ENCODE measurements around the gene FAM174A.

The FAM174A gene

DNA sequence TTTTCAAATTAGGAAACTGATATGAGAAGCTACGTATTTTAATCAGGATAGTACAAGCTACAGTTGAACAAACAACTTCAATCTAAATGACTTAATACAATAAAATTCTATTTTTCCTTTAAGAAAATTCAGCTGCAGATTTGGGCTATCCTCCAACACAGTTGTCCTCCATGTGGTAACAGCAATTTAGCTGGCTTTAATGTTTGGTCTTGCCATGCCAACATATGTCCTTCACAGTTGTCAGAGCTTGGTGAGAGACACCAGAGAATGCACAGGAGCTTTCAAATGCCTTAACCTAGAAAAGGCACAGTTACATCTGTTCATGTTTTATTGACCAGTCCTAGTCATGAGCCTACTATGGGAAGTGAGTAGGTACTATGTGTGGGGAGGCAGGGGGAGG lies 10.8 kb downstream of the FAM174A start:
- no peaks in the 10 kb centered on the region for H3K36me3 ChIP-seq (replicated peaks)
- in situ Hi-C loops (cut with MboI; ENCODE audit: low sequenced_read_pairs) = no loop called here
- no peak for DNase-seq (ENCODE audit: low spot score in 2 of 2)

DNA sequence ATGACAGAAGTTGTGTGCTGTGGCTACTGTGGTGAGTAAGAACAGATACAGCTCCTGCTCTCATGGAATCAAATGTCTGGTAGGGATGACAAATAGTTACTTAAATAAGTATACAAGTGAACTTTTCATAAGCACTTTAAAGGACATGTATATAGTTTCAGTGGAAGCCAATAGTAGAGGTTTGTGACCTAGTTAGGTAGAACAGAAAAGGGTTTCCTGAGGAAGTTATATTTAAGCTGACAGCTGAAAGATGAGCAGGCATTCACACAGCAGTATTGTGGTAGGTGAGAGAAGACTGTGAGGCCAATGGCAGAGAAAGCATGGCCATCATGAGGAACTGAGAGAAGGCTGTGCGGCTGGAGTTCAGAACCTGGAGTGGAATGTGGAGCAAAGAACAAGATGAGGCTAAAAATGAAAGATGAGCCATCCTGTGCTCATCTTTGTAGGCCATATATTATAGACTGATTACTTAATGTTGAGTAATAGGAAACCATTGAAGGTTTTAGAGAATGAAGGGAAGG lies 15.4 kb downstream of the FAM174A start:
- no peak for DNase-seq (ENCODE audit: low spot score in 2 of 2)
- no peaks in the 10 kb centered on the region for H3K27me3 ChIP-seq (ENCODE audit: low read depth)
- no peaks in the 10 kb centered on the region for H3K36me3 ChIP-seq (replicated peaks)
- H3K4me3 ChIP-seq = no peak overlapping the region
- no peaks in the 10 kb centered on the region for H3K9me3 ChIP-seq
- H3K4me1 ChIP-seq = 0 out of 2 replicates have a peak, but pooled peaks cover 6% of the 10 kb centered on the region
- in situ Hi-C loops (cut with MboI; ENCODE audit: low sequenced_read_pairs) = no loop called here

More for the DNA sequence above, 10.8 kb downstream of the FAM174A start:
- H3K27me3 ChIP-seq (ENCODE audit: low read depth) = no peaks in the 10 kb centered on the region
- no peaks in the 10 kb centered on the region for H3K4me1 ChIP-seq
- H3K4me3 ChIP-seq = no peak overlapping the region
- no peaks in the 10 kb centered on the region for H3K9me3 ChIP-seq

DNA sequence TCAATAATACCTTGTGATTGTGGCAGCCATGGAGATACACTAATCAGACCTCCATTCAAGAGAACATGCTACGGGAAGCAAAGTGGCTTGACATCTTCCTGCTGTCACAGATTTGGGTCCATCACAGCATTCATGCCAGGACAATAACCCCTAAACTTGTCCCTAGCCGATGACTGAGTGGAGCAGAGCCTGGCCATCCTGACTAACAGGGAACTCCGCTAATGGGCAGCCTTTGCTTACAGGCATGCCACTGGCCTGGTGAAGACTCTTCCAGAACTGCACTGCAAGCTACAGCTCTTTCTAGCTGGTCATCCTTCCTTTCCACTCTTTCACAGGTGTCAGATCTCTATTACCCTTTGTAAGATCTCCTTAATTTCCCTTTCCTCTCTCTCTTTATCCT lies 16.0 kb downstream of the FAM174A start:
- H3K36me3 ChIP-seq (replicated peaks) = no peaks in the 10 kb centered on the region
- no peaks in the 10 kb centered on the region for H3K27me3 ChIP-seq (ENCODE audit: low read depth)
- H3K9me3 ChIP-seq = no peaks in the 10 kb centered on the region
- in situ Hi-C loops (cut with MboI; ENCODE audit: low sequenced_read_pairs) = no loop called here
- 0 out of 2 replicates have a peak, but pooled peaks cover 6% of the 10 kb centered on the region for H3K4me1 ChIP-seq
- no peak for DNase-seq (ENCODE audit: low spot score in 2 of 2)
- no peak overlapping the region for H3K4me3 ChIP-seq

DNA sequence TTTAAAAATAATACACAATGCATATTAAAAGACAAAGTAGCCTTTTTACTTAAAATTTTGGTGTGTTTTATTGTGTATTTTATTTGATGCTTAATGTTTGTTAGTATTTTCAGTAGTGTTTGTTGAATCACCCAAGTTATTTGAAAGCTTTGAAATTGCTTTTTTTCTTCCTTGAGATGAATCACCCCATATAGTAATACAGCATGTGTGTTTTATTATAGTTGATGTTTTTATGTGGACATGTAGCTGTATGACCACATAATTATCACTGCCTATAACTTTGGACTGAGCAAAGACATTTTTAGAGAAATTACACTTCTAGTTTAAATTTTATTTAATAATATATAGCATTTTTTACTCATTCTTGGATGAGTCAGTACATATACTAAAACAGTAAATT lies 18.0 kb downstream of the FAM174A start:
- Histone ChIP-seq H3K9me3 (no peaks in the 10 kb centered on the region), H3K36me3 (replicated peaks) (no peaks in the 10 kb centered on the region), H3K4me1 (0 out of 2 replicates have a peak, but pooled peaks cover 6% of the 10 kb centered on the region), H3K27me3 (ENCODE audit: low read depth) (no peaks in the 10 kb centered on the region), H3K4me3 (no peak overlapping the region)
- in situ Hi-C loops (cut with MboI; ENCODE audit: low sequenced_read_pairs) = no loop called here
- DNase-seq (ENCODE audit: low spot score in 2 of 2) = no peak

DNA sequence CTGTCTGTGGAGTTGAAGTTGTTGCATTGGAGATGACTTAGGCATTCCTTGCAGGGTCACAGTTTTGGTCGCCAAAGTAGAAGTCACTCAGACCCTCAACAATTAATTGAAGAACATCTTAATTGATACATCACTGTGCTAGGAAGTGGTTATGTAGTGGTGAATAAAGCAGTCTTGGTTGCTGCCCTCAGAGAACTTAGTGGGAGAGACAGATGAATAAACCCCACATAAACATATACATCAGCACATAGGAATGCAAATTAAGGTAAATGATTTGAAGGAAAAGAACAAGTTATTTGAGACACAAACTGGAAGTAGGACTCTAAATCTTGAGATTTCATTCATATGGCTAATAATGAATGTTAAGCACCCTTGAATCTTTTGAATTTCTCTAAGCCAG lies 25.7 kb downstream of the FAM174A start:
- in situ Hi-C loops (cut with MboI; ENCODE audit: low sequenced_read_pairs) = no loop called here
- DNase-seq (ENCODE audit: low spot score in 2 of 2) = peak in 1 of 2 experiments; percentile 17
- H3K36me3 ChIP-seq (replicated peaks) = no peaks in the 10 kb centered on the region
- H3K4me3 ChIP-seq = no peak overlapping the region
- H3K27me3 ChIP-seq (ENCODE audit: low read depth) = no peaks in the 10 kb centered on the region
- no peaks in the 10 kb centered on the region for H3K4me1 ChIP-seq
- H3K9me3 ChIP-seq = no peaks in the 10 kb centered on the region

DNA sequence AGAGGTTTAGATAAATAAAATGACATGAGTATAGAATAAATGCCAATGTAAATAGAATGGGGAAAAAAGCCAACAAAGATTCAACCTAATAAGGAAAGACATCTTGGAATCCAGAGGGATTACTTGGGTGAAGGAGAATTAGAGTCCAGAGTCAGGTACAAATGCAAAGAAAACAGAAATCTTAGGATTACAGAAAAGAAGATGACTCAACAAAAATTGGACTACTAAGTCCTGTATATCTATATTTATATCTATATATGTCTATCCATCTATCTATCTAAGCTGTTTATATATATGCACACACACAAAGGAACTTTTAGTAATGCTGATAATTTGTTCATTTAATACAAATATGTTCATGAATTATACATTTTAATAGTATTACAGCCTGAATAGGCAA lies 27.6 kb downstream of the FAM174A start:
- no peak for DNase-seq (ENCODE audit: low spot score in 2 of 2)
- H3K27me3 ChIP-seq (ENCODE audit: low read depth) = no peaks in the 10 kb centered on the region
- in situ Hi-C loops (cut with MboI; ENCODE audit: low sequenced_read_pairs) = no loop called here

DNA sequence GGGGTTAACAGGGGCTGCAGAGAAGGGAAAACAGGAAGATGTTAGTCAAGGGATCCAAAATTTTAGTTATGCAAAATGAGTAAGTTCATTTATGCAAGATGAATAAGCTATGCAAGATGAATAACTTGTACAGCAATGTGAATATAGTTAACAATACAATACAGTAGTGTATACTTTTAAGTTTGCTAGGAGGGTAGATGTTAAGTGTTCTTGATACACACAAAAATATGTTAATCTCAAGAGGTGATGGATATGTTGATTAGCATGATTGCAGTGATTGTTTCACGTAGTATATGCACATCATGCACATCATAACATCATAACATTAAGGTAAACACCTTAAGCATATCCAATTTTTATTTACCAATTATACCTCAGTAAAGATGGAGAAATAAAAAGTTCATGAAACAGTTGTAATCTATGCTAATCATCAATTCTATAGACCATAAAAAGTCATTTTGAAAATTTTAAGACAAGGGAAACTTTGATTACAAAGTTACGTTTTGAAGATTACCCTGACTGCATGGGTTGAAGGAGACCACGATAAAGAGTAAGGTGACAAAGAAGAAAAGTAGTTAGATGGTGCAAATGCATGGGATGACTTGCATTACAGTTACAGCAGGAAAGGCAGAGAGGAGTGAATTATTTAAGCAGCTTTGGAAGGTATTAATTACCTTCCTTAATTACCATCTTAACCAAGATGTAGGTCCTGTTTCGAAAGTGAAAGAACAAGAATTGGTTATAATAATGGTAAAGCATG lies 31.4 kb downstream of the FAM174A start:
- in situ Hi-C loops (cut with MboI; ENCODE audit: low sequenced_read_pairs) = no loop called here
- Histone ChIP-seq H3K4me1 (no peaks in the 10 kb centered on the region), H3K4me3 (no peak overlapping the region), H3K27me3 (ENCODE audit: low read depth) (no peaks in the 10 kb centered on the region), H3K9me3 (no peaks in the 10 kb centered on the region), H3K36me3 (replicated peaks) (no peaks in the 10 kb centered on the region)
- DNase-seq (ENCODE audit: low spot score in 2 of 2) = no peak

More for the DNA sequence above, 27.6 kb downstream of the FAM174A start:
- no peaks in the 10 kb centered on the region for H3K4me1 ChIP-seq
- H3K9me3 ChIP-seq = no peaks in the 10 kb centered on the region
- H3K4me3 ChIP-seq = no peak overlapping the region
- no peaks in the 10 kb centered on the region for H3K36me3 ChIP-seq (replicated peaks)

DNA sequence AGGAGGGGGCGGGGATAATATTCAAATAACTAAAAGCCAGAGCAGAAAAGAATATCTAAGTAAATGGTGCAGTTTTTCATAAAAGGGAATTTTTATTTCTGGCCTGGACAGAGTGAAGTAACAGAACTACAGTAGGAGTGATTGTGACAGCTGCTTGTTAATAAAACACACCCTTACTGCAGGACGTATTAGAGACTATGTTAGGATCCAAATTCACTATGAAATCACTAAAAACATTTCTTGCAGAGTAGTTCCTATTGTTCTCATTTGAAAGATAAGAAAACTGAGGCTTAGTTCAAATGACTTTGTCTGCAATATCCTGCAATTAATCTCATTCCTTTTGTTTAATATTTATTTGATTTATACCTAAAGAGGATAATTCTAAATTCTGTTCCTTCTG lies 39.5 kb downstream of the FAM174A start:
- no peak for DNase-seq (ENCODE audit: low spot score in 2 of 2)

DNA sequence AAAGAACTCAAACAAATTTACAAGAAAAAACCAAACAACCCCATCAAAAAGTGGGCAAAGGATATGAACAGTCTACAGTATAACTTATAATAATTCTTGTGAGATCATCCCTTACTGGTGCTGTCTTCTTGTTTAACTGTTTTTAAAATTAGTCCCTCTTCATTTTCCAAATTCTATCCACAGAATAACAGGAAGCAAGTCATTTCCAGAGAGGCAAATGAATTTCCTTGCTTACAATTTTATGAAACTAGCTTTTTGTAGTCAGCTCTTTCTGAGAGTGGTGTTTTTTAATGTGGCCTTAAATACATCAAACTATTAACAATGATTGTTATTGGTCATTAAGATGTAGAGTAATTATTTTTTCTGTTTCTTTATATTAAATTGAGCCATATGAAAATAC lies 40.6 kb downstream of the FAM174A start:
- DNase-seq (ENCODE audit: low spot score in 2 of 2) = no peak
- no peaks in the 10 kb centered on the region for H3K36me3 ChIP-seq (replicated peaks)
- in situ Hi-C loops (cut with MboI; ENCODE audit: low sequenced_read_pairs) = no loop called here
- H3K4me3 ChIP-seq = no peak overlapping the region
- H3K27me3 ChIP-seq (ENCODE audit: low read depth) = no peaks in the 10 kb centered on the region
- no peaks in the 10 kb centered on the region for H3K4me1 ChIP-seq
- H3K9me3 ChIP-seq = no peaks in the 10 kb centered on the region

More for the DNA sequence above, 39.5 kb downstream of the FAM174A start:
- H3K27me3 ChIP-seq (ENCODE audit: low read depth) = no peaks in the 10 kb centered on the region
- no peaks in the 10 kb centered on the region for H3K9me3 ChIP-seq
- no peaks in the 10 kb centered on the region for H3K36me3 ChIP-seq (replicated peaks)
- in situ Hi-C loops (cut with MboI; ENCODE audit: low sequenced_read_pairs) = no loop called here
- no peaks in the 10 kb centered on the region for H3K4me1 ChIP-seq
- no peak overlapping the region for H3K4me3 ChIP-seq

DNA sequence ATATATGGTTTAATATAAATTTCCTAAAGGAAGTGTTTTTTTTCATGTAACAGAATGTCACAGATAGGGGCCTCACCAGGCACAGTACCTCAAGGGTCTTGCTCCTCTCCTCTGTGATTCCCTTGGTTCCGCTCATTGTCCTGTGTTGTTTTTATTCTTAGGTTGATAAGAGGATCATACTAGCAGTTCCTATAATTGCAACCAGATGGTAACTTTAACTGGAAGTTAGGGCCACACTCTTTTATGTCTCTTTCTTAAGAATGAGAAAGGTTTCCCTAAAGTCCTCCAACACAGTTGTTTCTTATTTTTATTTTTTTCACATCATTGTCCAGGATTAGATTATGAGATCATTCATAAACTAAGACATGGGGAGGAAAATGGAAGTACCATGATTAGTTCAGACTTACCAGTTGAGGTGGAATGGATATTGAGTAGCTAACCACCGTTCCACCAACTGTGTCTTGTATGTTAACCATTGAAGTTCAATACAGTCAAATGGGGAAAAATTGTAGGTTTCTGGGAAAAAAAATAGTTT lies 41.1 kb downstream of the FAM174A start:
- in situ Hi-C loops (cut with MboI; ENCODE audit: low sequenced_read_pairs) = no loop called here
- no peak for DNase-seq (ENCODE audit: low spot score in 2 of 2)
- no peaks in the 10 kb centered on the region for H3K4me1 ChIP-seq
- no peaks in the 10 kb centered on the region for H3K27me3 ChIP-seq (ENCODE audit: low read depth)
- no peaks in the 10 kb centered on the region for H3K9me3 ChIP-seq
- no peaks in the 10 kb centered on the region for H3K36me3 ChIP-seq (replicated peaks)
- no peak overlapping the region for H3K4me3 ChIP-seq

DNA sequence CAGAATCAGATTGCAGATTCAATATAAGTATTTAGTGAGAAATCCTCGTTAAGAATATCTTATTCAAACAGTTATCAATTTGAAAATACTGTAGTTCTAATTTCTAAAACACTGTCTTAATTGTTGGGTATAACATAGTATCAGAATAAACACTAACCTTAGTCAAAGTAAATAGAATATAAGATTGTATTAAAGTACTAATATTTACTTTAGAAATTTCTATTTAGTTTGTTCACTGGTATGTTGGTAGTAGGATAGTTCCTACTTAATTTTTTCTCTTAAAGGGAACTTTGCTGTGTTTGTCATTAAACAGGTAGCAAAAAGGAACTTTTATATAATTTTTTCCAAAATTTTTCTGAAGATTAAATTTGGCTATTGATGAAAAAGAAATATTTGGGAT lies 42.3 kb downstream of the FAM174A start:
- no peaks in the 10 kb centered on the region for H3K4me1 ChIP-seq
- H3K27me3 ChIP-seq (ENCODE audit: low read depth) = no peaks in the 10 kb centered on the region
- DNase-seq (ENCODE audit: low spot score in 2 of 2) = no peak
- in situ Hi-C loops (cut with MboI; ENCODE audit: low sequenced_read_pairs) = no loop called here
- H3K4me3 ChIP-seq = no peak overlapping the region
- no peaks in the 10 kb centered on the region for H3K9me3 ChIP-seq
- H3K36me3 ChIP-seq (replicated peaks) = no peaks in the 10 kb centered on the region

DNA sequence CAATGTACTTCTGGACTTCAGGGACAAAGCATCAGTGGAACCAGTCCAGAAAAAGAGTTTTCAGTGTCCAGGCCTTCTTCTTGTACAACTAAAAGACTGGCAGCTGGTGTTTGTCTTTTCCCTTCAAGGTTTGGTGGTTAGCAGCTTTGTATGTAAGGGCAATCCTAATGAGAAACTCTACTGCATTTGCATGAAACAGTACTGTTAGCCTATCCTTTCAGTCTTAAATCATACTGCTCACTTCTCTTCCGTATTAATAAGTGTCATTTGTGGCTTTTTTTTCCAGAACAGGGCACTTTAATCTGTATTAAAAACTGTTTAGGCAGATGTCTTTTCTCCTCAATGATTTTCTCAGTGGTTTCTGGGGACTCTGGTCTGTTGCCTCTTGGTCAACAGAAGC lies 48.9 kb downstream of the FAM174A start:
- in situ Hi-C loops (cut with MboI; ENCODE audit: low sequenced_read_pairs) = no loop called here
- DNase-seq (ENCODE audit: low spot score in 2 of 2) = no peak
- no peaks in the 10 kb centered on the region for H3K36me3 ChIP-seq (replicated peaks)
- no peaks in the 10 kb centered on the region for H3K27me3 ChIP-seq (ENCODE audit: low read depth)
- H3K9me3 ChIP-seq = no peaks in the 10 kb centered on the region
- H3K4me1 ChIP-seq = no peaks in the 10 kb centered on the region
- no peak overlapping the region for H3K4me3 ChIP-seq

DNA sequence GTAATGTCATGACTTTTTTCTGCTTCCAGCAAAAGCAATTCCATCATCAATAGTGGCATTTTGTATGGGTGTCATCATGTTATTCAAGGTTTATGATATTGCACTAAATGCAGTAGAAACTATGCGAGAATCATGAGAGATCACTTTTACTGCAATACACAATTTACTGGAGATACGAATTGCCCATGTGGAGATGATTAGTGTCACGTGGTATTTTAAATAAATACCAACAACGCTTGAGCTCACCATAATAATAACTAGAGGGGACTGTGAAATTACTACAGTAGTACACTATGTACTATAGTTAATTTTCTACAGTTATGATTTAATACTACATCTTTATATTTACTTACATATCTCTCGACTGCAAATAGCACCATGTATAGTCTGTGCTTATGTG lies 49.7 kb downstream of the FAM174A start:
- in situ Hi-C loops (cut with MboI; ENCODE audit: low sequenced_read_pairs) = no loop called here
- no peak for DNase-seq (ENCODE audit: low spot score in 2 of 2)

DNA sequence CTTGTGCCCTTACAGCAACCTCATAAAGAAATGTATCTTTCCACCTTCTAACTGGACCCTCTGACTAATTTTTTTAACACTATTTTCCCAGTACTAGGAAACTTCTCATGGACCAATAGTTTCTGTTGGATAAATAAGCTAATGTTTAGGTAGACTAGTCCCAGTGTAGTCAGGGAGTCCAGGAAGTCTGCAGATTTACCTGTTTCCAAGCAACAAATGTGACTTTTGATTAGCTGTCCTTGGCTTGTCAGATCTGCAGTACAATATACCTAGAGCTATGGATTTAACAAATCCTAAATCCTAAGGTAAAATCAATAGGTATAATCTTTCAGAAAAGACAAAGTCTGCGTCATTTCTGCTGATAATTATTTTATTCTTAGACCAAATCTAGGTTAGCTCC lies 55.7 kb downstream of the FAM174A start:
- Histone ChIP-seq H3K4me3 (no peak overlapping the region), H3K9me3 (no peaks in the 10 kb centered on the region), H3K4me1 (no peaks in the 10 kb centered on the region), H3K27me3 (ENCODE audit: low read depth) (no peaks in the 10 kb centered on the region), H3K36me3 (replicated peaks) (no peaks in the 10 kb centered on the region)
- in situ Hi-C loops (cut with MboI; ENCODE audit: low sequenced_read_pairs) = no loop called here
- DNase-seq (ENCODE audit: low spot score in 2 of 2) = no peak

More for the DNA sequence above, 49.7 kb downstream of the FAM174A start:
- Histone ChIP-seq H3K4me1 (no peaks in the 10 kb centered on the region), H3K36me3 (replicated peaks) (no peaks in the 10 kb centered on the region), H3K9me3 (no peaks in the 10 kb centered on the region), H3K4me3 (no peak overlapping the region), H3K27me3 (ENCODE audit: low read depth) (no peaks in the 10 kb centered on the region)

Data from HAP-1 (cell line).